ELR (cell line): ENCODE measurements around the gene VRK3.
"Not testable (repeated sequence)": the region's sequence is repeated elsewhere in the genome, so short reads cannot be mapped to it uniquely, and the experiment has no call there.

Experiments used
- DNase-seq: peaks from one replicate; pipeline ENCODE4 v3.0.0-alpha.2; 2015; ENCODE audit warnings: low read depth

VRK3 gene

DNA sequence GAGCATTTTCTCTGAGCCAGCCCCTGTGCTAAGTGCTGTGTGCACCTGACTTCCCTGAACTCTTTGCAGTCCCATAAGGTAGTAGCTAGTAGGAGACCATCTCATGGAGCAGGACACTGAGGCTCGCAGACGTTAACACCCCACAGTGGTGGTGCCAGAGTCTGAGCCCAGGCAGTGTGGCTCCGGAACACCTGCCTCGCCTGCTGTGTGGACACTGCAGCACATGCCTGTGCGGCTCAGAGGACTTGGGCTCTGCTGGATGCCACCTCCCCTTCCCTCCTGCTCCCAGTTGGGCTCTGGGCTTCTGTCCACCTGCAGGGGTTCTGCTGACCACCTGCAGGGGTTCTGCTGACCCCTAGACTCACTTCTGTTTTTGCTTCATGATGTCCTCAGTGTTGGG lies 37.2 kb downstream of the VRK3 start:
- no peak for DNase-seq

DNA sequence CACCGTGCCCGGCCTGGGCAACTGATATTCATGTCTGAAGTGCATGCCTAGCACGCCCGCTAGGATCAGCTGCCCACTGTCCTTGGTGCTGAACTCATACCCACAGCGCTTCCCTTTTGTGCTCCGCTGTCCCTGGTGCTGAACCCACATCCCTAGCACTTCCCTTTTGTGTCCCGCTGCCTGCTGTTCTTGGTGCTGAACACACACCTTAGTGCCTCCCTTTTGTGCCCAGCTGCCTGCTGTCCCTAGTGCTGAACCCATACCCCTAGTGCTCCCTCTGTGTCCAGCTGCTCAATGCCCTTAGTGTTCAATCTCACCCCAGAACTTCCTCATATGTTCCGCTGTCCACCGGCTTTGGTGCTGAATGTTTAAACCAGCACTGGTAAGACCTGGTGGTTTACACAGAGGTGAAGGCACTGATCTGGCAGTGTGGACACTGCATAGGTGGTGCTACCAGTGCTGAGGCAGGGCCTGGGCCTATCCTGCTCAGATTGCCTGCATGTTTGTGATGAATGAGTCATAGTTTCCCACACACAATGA lies 37.9 kb downstream of the VRK3 start:
- peak; percentile 91 for DNase-seq

DNA sequence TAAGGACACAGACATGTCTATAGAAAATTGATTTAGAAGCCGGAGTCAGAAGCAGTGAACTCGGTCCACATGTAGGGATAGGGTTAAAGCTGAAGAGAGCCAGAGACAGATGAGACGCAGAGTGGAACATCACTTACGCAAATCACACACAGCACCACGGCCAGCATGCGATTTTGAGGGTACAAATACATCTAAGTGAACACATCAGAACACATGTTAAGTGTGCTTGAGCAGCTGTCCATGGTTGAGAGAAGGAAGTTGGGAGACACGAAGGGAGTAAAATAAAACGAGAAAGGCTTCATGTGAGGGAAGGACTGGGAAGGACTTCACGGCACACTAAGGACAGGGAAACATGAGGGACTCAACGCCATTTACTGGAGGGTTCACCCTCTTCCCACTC lies 38.8 kb downstream of the VRK3 start:
- no peak for DNase-seq

- DNase-seq = no peak
These were observed 39.3 kb downstream of the VRK3 start for GRCh38 chr19:49985871-49986270.

DNA sequence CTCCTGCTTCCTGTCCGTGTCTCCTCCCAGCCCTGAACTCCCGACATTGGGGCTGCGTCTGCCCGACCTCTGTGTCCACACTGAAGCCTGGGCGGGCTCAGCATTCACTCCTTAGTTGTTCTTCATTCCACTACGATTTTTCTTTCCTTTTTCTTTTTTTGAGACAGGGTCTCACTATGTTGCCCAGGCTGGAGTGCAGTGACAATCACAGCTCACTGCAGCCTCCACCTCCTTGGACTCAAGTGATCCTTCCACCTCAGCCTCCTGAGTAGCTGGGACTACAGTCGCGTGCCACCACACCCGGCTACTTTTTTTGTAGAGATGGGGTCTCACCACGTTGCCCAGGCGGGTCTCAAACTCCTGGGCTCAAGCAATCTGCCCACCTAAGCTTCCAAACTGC lies 40.7 kb downstream of the VRK3 start:
- no peak for DNase-seq

GRCh38 chr19:49983645-49984229 lies 41.4 kb downstream of the VRK3 start:
- DNase-seq = peak; percentile 67

GRCh38 chr19:49981603-49982593 lies 43.3 kb downstream of the VRK3 start:
- no peak for DNase-seq

DNA sequence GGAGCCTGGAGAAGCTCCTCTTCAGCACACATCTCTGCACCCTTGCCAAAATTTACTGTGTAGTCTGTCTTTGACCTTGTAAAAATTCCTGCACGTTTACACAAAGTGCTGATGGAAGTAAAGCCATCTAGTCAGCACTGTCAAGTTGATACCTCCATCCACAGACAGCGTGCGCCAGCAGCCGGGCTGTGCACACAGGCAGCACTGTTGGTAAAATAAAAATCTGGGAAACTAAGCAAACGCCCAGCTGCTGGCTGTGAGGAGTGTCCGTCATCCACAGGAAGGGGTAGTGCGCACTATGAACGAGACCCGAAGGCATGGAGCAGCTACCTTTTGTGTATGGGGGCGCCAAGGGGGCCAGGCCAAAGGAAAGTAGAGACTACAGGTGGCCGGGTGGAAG lies 46.8 kb downstream of the VRK3 start:
- DNase-seq = no peak

DNA sequence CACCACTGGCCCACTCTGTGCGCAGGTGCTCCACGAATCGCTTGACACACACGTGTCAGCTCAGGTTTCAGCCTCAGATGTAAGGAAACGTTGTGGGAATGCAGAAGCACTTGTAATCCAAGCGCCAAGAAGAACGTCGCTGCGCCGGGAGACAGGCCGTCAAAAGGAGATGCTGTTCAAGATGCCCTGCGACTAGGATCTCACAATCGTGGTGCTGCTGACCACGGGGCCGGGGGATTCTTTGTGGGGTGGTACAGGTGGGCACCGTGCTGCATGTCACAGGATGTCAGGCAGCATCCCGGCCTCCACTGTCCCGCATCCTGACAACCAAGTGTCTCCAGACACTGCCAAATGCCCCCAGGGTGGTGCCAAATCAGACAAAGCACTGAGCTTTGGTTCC lies 47.3 kb downstream of the VRK3 start:
- no peak for DNase-seq

- no peak for DNase-seq
These were observed 48.1 kb downstream of the VRK3 start for GRCh38 chr19:49977076-49977475.

DNA sequence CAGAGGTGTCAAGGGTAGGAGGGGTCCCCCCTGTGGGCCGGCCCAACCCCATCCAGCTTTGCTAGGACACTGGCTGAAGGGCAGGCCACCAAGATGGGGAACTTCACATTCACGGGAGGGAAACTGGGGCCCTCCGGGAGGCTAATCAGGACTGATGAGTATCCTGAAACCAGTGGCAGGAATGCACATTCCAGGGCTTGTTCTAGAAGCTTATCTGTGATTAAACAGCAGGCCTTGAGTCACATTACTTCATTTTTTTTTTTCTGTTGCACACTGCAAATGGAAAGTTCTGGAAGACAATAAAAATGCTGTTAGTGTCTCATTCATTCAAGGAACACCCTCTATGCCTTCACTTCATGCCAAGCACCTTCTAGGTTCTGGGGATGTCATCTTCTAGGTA lies 48.7 kb downstream of the VRK3 start:
- DNase-seq = no peak

DNA sequence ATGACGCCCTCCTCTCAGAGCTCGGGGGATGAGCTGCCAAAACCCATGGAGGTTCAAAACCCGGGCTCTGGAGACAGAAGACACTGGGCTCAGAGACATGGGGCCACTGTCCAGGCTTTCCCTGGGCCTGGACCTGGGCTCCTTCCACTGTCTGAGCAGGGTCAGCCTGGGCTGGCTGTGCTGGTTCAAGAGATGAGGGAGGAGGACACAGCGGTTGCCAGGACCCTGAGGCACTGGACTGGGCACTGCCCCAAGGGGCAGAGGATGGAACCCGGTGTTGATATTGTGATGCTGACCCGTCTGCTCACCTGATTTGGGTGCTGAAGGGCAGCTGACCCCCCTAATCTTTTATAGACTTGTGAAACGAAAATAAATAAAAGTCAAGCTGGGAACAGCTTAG lies 50.1 kb downstream of the VRK3 start:
- no peak for DNase-seq

DNA sequence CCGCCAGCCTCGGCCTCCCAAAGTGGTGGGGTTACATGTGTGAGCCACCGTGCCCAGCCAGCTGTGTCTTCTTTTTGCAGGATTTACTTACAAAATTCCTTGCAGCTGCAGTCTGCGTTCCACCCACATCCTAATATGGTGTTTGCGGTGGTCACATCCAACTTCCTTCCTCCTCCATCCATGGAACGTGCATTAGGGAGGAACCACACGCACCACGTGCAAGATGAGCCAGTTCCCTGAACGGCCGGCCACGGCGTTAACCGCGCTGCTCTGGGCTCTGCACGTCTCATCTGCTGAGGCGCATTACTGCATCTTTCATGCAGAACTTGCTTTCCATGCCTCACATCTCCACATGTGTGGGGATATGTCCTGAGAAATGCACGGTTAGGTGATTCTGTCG lies 51.2 kb downstream of the VRK3 start:
- DNase-seq = no peak

- no peak for DNase-seq
These were observed 52.3 kb downstream of the VRK3 start for GRCh38 chr19:49972841-49973240.

- no peak for DNase-seq
These were observed 53.2 kb downstream of the VRK3 start for GRCh38 chr19:49971991-49972411.

- not testable (repeated sequence) for DNase-seq
These were observed 55.8 kb downstream of the VRK3 start for GRCh38 chr19:49969355-49969754.

- no peak for DNase-seq
These were observed 56.8 kb downstream of the VRK3 start for GRCh38 chr19:49968279-49968922.

DNA sequence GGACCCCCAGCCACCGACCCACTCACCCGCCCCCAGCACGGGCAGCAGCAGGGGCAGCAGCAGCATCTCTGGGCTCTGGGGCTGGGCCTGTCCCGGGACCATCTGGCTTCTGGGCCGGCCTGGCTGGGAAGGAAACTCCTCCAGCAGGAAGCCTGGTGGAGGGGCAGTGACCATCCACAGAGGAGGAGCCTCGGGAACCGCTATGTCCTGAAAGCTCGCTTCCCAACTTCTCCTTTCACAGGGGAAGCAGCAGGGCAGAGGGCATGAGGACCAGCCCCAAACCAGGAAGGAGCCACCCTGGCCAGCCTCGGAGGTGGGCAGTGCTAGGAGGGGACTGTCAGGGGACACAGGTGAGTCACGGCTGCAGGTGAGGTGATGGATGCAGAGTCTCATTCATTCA lies 64.2 kb downstream of the VRK3 start, which contains the start of gene SIGLEC11:
SIGLEC11 (minus strand) TSS at position 193 of the 400 bp plus-strand sequence; CDS start at position 102, 91 bp downstream.
- not testable (repeated sequence) for DNase-seq

- not testable (repeated sequence) for DNase-seq
These were observed 65.3 kb downstream of the VRK3 start for GRCh38 chr19:49959892-49960291.

DNA sequence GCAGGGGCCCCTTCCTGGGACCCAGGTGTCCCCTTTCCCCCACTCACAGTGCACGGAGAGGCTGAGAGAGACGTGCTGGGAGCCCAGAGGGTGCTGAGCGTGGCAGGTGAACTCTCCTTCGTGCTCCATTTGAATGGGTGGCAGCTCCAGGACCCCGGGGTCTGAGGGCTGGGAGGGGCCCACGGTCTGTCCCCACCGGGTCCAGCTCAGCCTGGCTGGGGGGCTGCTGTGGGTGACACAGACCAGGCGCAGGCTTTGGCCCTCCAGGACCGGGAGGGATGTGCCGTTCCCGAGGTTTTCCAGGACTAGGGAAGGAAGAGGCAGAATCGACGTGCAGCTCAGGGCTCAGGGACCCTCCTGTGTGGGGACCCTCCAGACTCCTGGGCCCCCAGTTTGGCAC lies 66.6 kb downstream of the VRK3 start:
- not testable (repeated sequence) for DNase-seq

- not testable (repeated sequence) for DNase-seq
These were observed 67.0 kb downstream of the VRK3 start for GRCh38 chr19:49958144-49958543.

- DNase-seq = no peak
These were observed 67.8 kb downstream of the VRK3 start for GRCh38 chr19:49957262-49957915.
